ENCODE results near the gene REEP1.

The REEP1 gene

DNA sequence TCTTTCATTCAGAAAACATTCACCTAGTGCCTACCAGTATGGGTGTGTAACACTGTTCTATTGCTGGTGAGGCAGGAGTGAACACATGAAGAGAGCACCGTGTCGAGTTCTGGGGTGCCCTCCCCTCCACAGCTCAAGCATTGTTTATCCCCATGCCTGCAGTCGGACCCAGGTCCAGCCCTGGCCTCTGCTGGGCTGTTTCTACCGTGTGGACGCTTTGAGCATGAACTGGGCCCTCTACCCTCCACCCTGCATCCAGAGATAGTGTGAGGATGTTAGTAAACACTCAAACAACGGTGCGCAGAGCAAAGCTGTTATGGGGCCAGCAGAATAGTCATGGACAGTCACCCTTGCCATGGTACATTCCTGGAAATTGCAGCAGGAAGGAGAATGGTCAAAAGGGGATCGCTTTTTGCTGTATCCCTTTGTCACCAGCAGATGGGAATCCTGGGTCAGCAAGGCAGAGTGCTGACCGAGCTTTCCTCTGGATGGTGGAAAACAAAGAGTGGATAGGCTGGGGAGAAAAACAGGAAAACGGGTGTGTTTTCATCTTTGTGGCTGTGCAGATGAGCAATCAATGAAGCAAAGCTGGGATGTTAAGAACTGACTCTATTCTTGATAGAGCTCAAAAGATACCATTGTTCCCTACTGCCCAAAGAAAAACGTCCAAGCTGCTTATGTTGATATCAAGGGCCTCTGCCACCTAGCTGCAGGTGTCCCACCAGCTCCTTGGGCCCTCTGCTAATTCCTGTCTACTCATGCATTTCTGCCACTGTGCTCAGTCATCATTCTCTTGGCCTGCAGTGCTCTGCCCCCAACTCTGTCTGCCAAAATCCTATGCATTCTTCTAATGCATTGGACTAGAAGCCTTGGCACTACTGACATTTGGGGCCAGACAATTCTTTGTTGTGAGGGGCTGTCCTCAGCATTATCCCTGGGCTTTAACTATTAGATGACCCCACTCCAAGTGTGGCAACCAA lies 38.7 kb downstream of the REEP1 start:
- no peak overlapping the region for H3K9ac ChIP-seq (ENCODE audit: low read length)
- no peaks in the 10 kb centered on the region for H3K36me3 ChIP-seq (ENCODE audit: control insufficient read depth, insufficient read depth, low read length)
- H3K27me3 ChIP-seq (ENCODE audit: control insufficient read depth, insufficient read depth, low read length), result no peaks in the 10 kb centered on the region
- peaks cover 37% of the 10 kb centered on the region for H3K4me1 ChIP-seq (ENCODE audit: control insufficient read depth, insufficient read depth, low read length)
- no peak overlapping the region for H3K4me3 ChIP-seq (ENCODE audit: low read length)
- peak overlapping the region; percentile 71 for H3K27ac ChIP-seq (ENCODE audit: low read depth, low read length)

DNA sequence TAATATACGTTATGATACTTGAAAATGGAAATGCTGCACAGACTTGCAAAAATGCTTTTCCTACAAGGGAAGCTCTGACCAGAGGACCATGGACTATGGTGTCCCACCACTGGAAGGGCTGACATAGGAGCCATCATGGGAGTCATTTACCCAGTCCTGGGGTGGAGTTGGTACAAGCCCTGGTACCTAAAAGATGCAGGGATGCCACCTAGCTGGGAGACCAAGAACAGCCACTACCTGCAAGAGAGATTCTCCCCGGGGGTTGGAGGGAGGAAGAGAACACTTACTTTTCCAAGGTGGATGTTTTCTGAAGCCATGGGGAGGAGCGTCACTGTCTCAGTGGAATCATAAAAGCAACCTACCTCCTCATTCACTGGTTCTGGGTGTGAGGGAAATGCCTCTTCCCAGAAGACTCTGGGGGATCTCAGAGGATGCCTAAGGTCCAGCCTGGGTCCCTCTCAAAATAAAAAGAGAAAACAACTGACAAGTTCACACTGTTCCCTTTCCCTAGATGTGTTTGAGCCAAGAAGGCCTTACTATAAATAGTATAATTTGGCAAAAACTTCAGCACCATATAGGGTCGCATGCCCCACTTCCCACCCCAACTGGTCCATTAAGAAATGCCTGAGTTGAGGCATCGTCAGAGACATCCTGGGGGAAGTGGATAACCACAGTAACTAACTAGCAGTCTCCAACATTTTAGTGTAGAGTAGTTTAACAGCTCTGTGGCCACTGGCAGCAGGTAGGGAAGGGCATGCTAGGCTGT lies 39.9 kb downstream of the REEP1 start:
- no peaks in the 10 kb centered on the region for H3K27me3 ChIP-seq (ENCODE audit: control insufficient read depth, insufficient read depth, low read length)
- H3K27ac ChIP-seq (ENCODE audit: low read depth, low read length), result peak overlapping the region; percentile 71
- H3K36me3 ChIP-seq (ENCODE audit: control insufficient read depth, insufficient read depth, low read length), result no peaks in the 10 kb centered on the region
- H3K4me1 ChIP-seq (ENCODE audit: control insufficient read depth, insufficient read depth, low read length), result peaks cover 35% of the 10 kb centered on the region
- H3K4me3 ChIP-seq (ENCODE audit: low read length), result no peak overlapping the region
- H3K9ac ChIP-seq (ENCODE audit: low read length), result no peak overlapping the region

- no peaks in the 10 kb centered on the region for H3K36me3 ChIP-seq (ENCODE audit: control insufficient read depth, insufficient read depth, low read length)
- H3K9ac ChIP-seq (ENCODE audit: low read length), result no peak overlapping the region
- peaks cover 30% of the 10 kb centered on the region for H3K4me1 ChIP-seq (ENCODE audit: control insufficient read depth, insufficient read depth, low read length)
- no peak overlapping the region for H3K4me3 ChIP-seq (ENCODE audit: low read length)
- no peaks in the 10 kb centered on the region for H3K27me3 ChIP-seq (ENCODE audit: control insufficient read depth, insufficient read depth, low read length)
- peak overlapping the region; percentile 58 for H3K27ac ChIP-seq (ENCODE audit: low read depth, low read length)
Observed at GRCh38 chr2:86296947-86297346, 40.5 kb downstream of the REEP1 start.

GRCh38 chr2:86295066-86295465 lies 42.4 kb downstream of the REEP1 start:
- Histone ChIP-seq H3K4me1 (ENCODE audit: control insufficient read depth, insufficient read depth, low read length) (peaks cover 23% of the 10 kb centered on the region), H3K36me3 (ENCODE audit: control insufficient read depth, insufficient read depth, low read length) (no peaks in the 10 kb centered on the region), H3K4me3 (ENCODE audit: low read length) (no peak overlapping the region), H3K27ac (ENCODE audit: low read depth, low read length) (no peak overlapping the region), H3K27me3 (ENCODE audit: control insufficient read depth, insufficient read depth, low read length) (no peaks in the 10 kb centered on the region), H3K9ac (ENCODE audit: low read length) (no peak overlapping the region)

DNA sequence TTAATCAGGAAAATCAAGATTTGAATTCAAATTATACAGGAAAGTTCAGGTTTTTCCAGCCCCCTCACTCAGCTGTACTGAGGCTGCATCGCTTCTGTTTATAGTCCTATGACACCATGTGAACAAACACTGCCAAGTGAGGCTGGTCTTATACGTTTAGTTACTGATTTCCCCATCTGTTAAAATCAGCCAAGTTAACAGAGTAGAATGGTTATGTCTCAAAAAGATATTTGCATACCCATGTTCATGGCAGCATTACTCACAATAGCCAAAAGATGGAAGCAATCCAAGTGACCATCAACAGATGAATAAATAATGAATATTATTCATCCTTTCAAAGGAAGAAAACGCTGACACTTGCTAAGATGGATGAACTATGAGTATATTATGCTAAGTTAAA lies 43.8 kb downstream of the REEP1 start:
- Histone ChIP-seq H3K9ac (ENCODE audit: low read length) (no peak overlapping the region), H3K27ac (ENCODE audit: low read depth, low read length) (no peak overlapping the region), H3K4me1 (ENCODE audit: control insufficient read depth, insufficient read depth, low read length) (peaks cover 20% of the 10 kb centered on the region), H3K4me3 (ENCODE audit: low read length) (no peak overlapping the region), H3K27me3 (ENCODE audit: control insufficient read depth, insufficient read depth, low read length) (no peaks in the 10 kb centered on the region), H3K36me3 (ENCODE audit: control insufficient read depth, insufficient read depth, low read length) (no peaks in the 10 kb centered on the region)

GRCh38 chr2:86292571-86293515 lies 44.6 kb downstream of the REEP1 start:
- no peaks in the 10 kb centered on the region for H3K36me3 ChIP-seq (ENCODE audit: control insufficient read depth, insufficient read depth, low read length)
- H3K27ac ChIP-seq (ENCODE audit: low read depth, low read length), result no peak overlapping the region
- H3K4me1 ChIP-seq (ENCODE audit: control insufficient read depth, insufficient read depth, low read length), result peaks cover 12% of the 10 kb centered on the region
- H3K9ac ChIP-seq (ENCODE audit: low read length), result no peak overlapping the region
- no peaks in the 10 kb centered on the region for H3K27me3 ChIP-seq (ENCODE audit: control insufficient read depth, insufficient read depth, low read length)
- H3K4me3 ChIP-seq (ENCODE audit: low read length), result no peak overlapping the region

DNA sequence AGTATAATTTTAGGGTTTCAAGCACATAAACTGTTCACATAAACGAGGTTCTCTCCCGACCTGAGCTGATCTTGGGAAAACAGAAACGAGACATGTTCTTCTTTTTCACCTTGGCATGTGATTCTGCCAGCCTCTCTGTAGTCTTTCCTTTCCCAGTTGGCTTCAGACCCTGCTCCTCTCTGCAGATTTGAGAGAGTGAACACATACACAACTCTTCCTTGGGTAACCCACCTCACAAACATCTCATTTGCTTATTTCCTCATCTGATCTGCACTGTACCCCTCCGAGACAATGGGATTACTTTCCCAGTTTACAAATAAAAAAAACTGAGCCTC lies 46.1 kb downstream of the REEP1 start:
- no peak overlapping the region for H3K9ac ChIP-seq (ENCODE audit: low read length)
- H3K36me3 ChIP-seq (ENCODE audit: control insufficient read depth, insufficient read depth, low read length), result no peaks in the 10 kb centered on the region
- H3K4me1 ChIP-seq (ENCODE audit: control insufficient read depth, insufficient read depth, low read length), result peaks cover 3% of the 10 kb centered on the region
- H3K4me3 ChIP-seq (ENCODE audit: low read length), result no peak overlapping the region
- H3K27ac ChIP-seq (ENCODE audit: low read depth, low read length), result no peak overlapping the region
- H3K27me3 ChIP-seq (ENCODE audit: control insufficient read depth, insufficient read depth, low read length), result no peaks in the 10 kb centered on the region

DNA sequence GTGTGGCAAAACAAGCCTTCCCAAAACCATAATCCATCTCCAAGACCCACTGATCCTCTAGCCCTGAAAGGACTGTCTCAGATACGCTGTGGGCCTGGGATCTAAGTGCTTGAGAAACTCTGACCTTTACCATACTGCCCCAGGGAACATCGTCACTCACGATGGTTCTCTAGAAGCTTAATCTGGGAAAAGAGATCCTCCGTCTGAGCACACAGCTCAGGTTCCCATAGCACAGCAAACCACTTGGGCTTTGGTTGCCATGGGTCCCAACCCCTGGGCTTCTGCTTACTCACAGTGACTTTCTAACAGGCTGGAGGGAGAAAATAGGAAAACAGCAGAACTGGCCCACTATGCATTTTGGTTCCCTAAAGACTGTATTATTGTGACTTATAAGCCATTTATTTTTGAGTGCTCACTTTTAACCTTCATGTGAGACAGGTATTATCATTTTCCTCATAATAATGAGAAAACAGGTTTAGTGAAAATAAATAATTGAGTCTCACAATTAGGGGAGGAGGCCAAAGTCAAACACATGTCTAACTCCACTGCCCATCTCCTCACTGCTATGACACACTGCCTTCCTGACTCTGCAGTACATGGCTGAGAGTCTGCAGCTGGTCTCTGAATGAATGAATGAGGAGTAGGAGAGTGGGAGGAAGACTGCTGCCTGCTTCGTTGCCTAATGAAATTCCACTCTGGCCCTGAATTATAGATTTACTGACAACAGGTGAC lies 46.7 kb downstream of the REEP1 start:
- Histone ChIP-seq H3K4me3 (ENCODE audit: low read length) (no peak overlapping the region), H3K27me3 (ENCODE audit: control insufficient read depth, insufficient read depth, low read length) (no peaks in the 10 kb centered on the region), H3K4me1 (ENCODE audit: control insufficient read depth, insufficient read depth, low read length) (peaks cover 3% of the 10 kb centered on the region), H3K27ac (ENCODE audit: low read depth, low read length) (no peak overlapping the region), H3K36me3 (ENCODE audit: control insufficient read depth, insufficient read depth, low read length) (no peaks in the 10 kb centered on the region), H3K9ac (ENCODE audit: low read length) (no peak overlapping the region)

DNA sequence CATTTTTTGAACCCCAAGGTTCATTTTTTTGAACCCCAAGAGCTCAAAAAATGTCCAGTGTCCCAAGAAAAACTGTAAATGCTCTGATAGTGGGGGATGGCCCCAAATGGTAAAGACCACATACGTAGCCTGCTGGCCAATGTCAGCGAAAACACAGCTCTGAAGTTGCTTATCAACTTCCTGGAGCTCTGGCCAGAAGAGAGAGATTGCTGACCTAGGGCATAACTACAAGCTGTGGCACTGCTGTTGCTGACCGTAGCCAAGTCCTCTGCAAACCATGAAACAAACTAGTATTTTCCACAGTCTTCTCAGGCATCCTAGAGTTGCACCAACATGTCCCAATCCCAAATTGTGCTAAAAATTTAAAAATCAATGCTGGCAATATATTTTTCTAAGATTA lies 50.9 kb downstream of the REEP1 start:
- Histone ChIP-seq H3K4me3 (ENCODE audit: low read length) (no peak overlapping the region), H3K9ac (ENCODE audit: low read length) (no peak overlapping the region), H3K27me3 (ENCODE audit: control insufficient read depth, insufficient read depth, low read length) (no peaks in the 10 kb centered on the region), H3K4me1 (ENCODE audit: control insufficient read depth, insufficient read depth, low read length) (peaks cover 23% of the 10 kb centered on the region), H3K36me3 (ENCODE audit: control insufficient read depth, insufficient read depth, low read length) (no peaks in the 10 kb centered on the region), H3K27ac (ENCODE audit: low read depth, low read length) (no peak overlapping the region)

DNA sequence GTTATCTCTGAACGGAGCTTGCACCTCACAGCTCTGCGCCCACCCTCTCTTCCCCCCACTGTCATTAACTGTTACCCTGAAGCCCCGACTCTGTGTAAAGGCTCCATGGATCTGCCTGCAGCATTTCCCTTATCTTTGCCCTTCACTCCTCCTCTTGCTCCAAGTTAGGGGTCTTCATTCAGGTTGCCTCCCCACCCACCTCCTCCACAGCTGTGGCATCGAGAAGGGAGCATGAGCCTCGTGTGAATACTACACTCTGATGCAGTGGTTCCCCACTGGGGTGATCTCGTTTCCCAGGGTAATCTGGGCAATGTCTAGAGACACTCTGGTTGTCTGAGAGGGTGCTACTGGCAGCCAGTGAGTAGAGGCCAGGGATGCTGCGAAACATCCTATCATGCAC lies 51.4 kb downstream of the REEP1 start:
- H3K4me1 ChIP-seq (ENCODE audit: control insufficient read depth, insufficient read depth, low read length), result peaks cover 23% of the 10 kb centered on the region
- no peak overlapping the region for H3K27ac ChIP-seq (ENCODE audit: low read depth, low read length)
- H3K4me3 ChIP-seq (ENCODE audit: low read length), result no peak overlapping the region
- H3K36me3 ChIP-seq (ENCODE audit: control insufficient read depth, insufficient read depth, low read length), result no peaks in the 10 kb centered on the region
- no peak overlapping the region for H3K9ac ChIP-seq (ENCODE audit: low read length)
- H3K27me3 ChIP-seq (ENCODE audit: control insufficient read depth, insufficient read depth, low read length), result no peaks in the 10 kb centered on the region

DNA sequence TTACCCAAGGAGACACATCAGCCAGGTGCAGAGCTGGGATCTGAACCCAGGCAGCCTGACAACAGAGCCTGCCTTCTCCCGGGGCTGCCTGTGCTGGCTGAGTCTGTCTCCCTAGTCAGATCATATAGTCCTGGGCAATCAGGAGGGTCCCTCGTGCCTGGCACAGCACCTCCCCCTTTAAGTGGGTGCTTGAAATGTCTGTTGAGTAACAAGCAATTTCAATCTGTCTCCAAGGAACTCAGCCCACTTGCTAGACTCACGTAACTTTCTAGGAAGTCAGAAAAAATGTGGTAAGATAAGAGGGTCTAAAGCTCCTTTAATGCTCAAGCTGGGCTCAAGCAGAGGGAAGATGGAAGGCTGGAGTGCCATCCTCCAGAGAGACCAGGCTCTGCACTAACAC lies 51.9 kb downstream of the REEP1 start:
- no peak overlapping the region for H3K4me3 ChIP-seq (ENCODE audit: low read length)
- no peak overlapping the region for H3K9ac ChIP-seq (ENCODE audit: low read length)
- H3K27ac ChIP-seq (ENCODE audit: low read depth, low read length), result no peak overlapping the region
- H3K27me3 ChIP-seq (ENCODE audit: control insufficient read depth, insufficient read depth, low read length), result no peaks in the 10 kb centered on the region
- H3K36me3 ChIP-seq (ENCODE audit: control insufficient read depth, insufficient read depth, low read length), result no peaks in the 10 kb centered on the region
- H3K4me1 ChIP-seq (ENCODE audit: control insufficient read depth, insufficient read depth, low read length), result peaks cover 27% of the 10 kb centered on the region

Data from rectal smooth muscle tissue (tissue), 1 donor.